ENCODE data around the gene SUMO4. TPM values are rescaled to one million over a fixed set of nuclear protein-coding genes. Genes with fewer than 3 reads are reported as not detected.

Gene SUMO4
- total and polyA plus RNA-seq, 4 donors, result 0.83 to 3.3 (median 0.84) TPM; not detected in 1

- no peaks in the 10 kb centered on the region for H3K27me3 ChIP-seq (ENCODE audit: control insufficient read depth in 4 of 4, insufficient read depth in 4 of 4, low read length in 3 of 4)
- no peak for DNase-seq (ENCODE audit: low spot score)
- peaks cover 0 to 6% (median 0%) of the 10 kb centered on the region in 4 donors for H3K4me1 ChIP-seq (ENCODE audit: control insufficient read depth in 4 of 4, insufficient read depth in 4 of 4, low read length in 3 of 4)
- WGBS, result 86% methylated on average over 4 of the region's 4 CpGs
- H3K36me3 ChIP-seq (ENCODE audit: control insufficient read depth in 4 of 4, insufficient read depth in 3 of 4, low read depth in 1 of 4, low read length in 3 of 4), result peaks cover 0 to 8% (median 4%) of the 10 kb centered on the region in 4 donors
- no peak overlapping the region for H3K9ac ChIP-seq (ENCODE audit: low read depth in 1 of 2, low read length in 2 of 2)
- no peak overlapping the region for H3K4me3 ChIP-seq (ENCODE audit: low read depth in 1 of 3, low read length in 3 of 3)
- no peak overlapping the region for H3K27ac ChIP-seq (ENCODE audit: low read depth in 1 of 2, low read length in 2 of 2)
- no peaks in the 10 kb centered on the region for H3K9me3 ChIP-seq (ENCODE audit: control insufficient read depth in 4 of 4, low read length in 3 of 4)
- TF ChIP-seq GABPA (IDR thresholded peaks at IDR 0.05 in 1 of 2, conservative IDR thresholded peaks at IDR 0.05 in 1 of 2) (no peak), REST (IDR thresholded peaks at IDR 0.05) (no peak)
Measured at GRCh38 chr6:149414821-149415220, 14.8 kb downstream of the SUMO4 start.

GRCh38 chr6:149419696-149420404 is 19.8 kb downstream of the SUMO4 start:
- Histone ChIP-seq H3K36me3 (ENCODE audit: control insufficient read depth in 4 of 4, insufficient read depth in 3 of 4, low read depth in 1 of 4, low read length in 3 of 4) (no peaks in the 10 kb centered on the region), H3K27ac (ENCODE audit: low read depth in 1 of 2, low read length in 2 of 2) (no peak overlapping the region), H3K4me3 (ENCODE audit: low read depth in 1 of 3, low read length in 3 of 3) (no peak overlapping the region), H3K4me1 (ENCODE audit: control insufficient read depth in 4 of 4, insufficient read depth in 4 of 4, low read length in 3 of 4) (peaks cover 0 to 10% (median 5%) of the 10 kb centered on the region in 4 donors), H3K27me3 (ENCODE audit: control insufficient read depth in 4 of 4, insufficient read depth in 4 of 4, low read length in 3 of 4) (no peaks in the 10 kb centered on the region), H3K9me3 (ENCODE audit: control insufficient read depth in 4 of 4, low read length in 3 of 4) (no peaks in the 10 kb centered on the region), H3K9ac (ENCODE audit: low read depth in 1 of 2, low read length in 2 of 2) (no peak overlapping the region)
- DNase-seq (ENCODE audit: low spot score), result no peak
- WGBS, result 89% methylated on average over 13 of the region's 13 CpGs
- no peak for TF ChIP-seq JUND (IDR thresholded peaks at IDR 0.05)
- TF ChIP-seq EGR1 (IDR thresholded peaks at IDR 0.05; ENCODE audit: low read depth in 2 of 2), result no peak
- no peak for TF ChIP-seq HNF4G (IDR thresholded peaks at IDR 0.05)
- TF ChIP-seq MAX (IDR thresholded peaks at IDR 0.05), result no peak
- TF ChIP-seq RXRA (IDR thresholded peaks at IDR 0.05), result no peak
- TF ChIP-seq REST (IDR thresholded peaks at IDR 0.05), result no peak
- TF ChIP-seq NR2F2 (IDR thresholded peaks at IDR 0.05), result no peak
- no peak for TF ChIP-seq SP1 (IDR thresholded peaks at IDR 0.05)
- no peak for TF ChIP-seq GABPA (IDR thresholded peaks at IDR 0.05 in 1 of 2, conservative IDR thresholded peaks at IDR 0.05 in 1 of 2)
- no peak for TF ChIP-seq FOXA2 (IDR thresholded peaks at IDR 0.05)
- no peak for TF ChIP-seq ATF3 (IDR thresholded peaks at IDR 0.05)
- TF ChIP-seq CTCF (IDR thresholded peaks at IDR 0.05; ENCODE audit: low read depth, low read length, missing input control), result no peak
- no peak for TF ChIP-seq RAD21 (IDR thresholded peaks at IDR 0.05)
